HG02981 (cell line): ENCODE data around the gene E4F1.

Source experiments
- ATAC-seq: cut with Tn5 transposase; IDR thresholded peaks from one replicate; pipeline ENCODE4 v1.9.1; 2021; ENCODE audit warnings: mild to moderate bottlenecking, moderate library complexity; ENCODE audit not compliant: unreplicated experiment

E4F1 gene

GRCh38 chr16:2205104-2205966, 18.1 kb upstream of the E4F1 start, which contains the start of gene MLST8:
Gene MLST8, plus strand, starts transcription at chr16:2205454. Its CDS starts 632 bp downstream, at chr16:2206086.
- peak; percentile 79 for ATAC-seq

GRCh38 chr16:2205967-2206313, 17.5 kb upstream of the E4F1 start:
- peak; percentile 19 for ATAC-seq

- no peak for ATAC-seq
Measured at GRCh38 chr16:2206420-2206779, 17.0 kb upstream of the E4F1 start.

DNA sequence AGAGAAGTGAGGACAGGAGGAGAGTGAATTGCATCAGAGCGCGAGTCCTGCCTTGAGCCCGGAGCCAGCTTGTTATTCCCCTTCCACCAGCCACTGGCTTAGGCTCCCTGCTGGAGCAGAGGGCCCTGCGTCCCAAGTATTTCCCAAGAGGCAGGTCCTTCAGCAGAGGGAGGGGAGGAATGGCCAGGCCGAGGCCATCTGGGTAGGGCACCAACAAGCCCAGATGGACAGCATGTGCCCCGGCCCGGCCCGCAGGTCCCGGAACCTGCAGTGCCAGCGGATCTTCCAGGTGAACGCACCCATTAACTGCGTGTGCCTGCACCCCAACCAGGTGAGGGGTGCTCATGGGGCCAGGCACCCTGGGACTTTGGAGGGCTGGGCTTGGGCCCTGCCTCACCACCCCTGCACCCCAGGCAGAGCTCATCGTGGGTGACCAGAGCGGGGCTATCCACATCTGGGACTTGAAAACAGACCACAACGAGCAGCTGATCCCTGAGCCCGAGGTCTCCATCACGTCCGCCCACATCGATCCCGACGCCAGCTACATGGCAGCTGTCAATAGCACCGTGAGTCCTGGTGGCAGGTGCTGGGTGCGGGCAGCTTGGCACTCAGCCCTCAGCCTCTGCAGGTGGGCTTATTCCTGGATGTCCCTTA, 16.5 kb upstream of the E4F1 start:
- no peak for ATAC-seq

GRCh38 chr16:2207872-2208271, 15.5 kb upstream of the E4F1 start:
- ATAC-seq: no peak

DNA sequence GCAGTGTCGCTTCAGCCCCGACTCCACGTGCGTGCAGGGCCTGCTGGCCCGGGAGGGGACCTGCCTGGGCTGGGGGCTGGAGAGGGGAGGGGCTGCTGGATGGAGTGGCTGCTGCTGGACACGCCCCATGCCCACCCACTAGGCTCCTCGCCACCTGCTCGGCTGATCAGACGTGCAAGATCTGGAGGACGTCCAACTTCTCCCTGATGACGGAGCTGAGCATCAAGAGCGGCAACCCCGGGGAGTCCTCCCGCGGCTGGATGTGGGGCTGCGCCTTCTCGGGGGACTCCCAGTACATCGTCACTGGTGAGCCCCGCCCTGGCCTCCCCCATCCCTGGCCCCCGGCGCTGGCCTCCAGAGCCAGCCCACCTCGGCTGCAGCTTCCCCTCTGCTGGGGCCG, 15.1 kb upstream of the E4F1 start:
- no peak for ATAC-seq

DNA sequence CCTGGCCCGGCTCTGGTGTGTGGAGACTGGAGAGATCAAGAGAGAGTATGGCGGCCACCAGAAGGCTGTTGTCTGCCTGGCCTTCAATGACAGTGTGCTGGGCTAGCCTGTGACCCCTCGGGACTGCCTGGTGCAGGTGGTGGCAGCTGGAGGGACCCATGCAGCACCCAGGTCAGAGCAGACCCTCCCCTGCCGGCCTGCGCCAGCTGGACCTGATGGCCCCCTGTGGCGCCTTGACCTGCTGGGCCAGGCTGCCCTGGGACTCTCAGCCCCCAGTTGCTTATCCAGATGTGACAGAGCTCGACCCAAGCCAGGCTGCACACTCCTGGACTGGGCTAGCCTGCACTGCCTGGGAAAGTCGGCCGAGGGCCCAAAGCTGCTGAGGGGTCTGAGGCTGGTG, 14.6 kb upstream of the E4F1 start:
- ATAC-seq: no peak

DNA sequence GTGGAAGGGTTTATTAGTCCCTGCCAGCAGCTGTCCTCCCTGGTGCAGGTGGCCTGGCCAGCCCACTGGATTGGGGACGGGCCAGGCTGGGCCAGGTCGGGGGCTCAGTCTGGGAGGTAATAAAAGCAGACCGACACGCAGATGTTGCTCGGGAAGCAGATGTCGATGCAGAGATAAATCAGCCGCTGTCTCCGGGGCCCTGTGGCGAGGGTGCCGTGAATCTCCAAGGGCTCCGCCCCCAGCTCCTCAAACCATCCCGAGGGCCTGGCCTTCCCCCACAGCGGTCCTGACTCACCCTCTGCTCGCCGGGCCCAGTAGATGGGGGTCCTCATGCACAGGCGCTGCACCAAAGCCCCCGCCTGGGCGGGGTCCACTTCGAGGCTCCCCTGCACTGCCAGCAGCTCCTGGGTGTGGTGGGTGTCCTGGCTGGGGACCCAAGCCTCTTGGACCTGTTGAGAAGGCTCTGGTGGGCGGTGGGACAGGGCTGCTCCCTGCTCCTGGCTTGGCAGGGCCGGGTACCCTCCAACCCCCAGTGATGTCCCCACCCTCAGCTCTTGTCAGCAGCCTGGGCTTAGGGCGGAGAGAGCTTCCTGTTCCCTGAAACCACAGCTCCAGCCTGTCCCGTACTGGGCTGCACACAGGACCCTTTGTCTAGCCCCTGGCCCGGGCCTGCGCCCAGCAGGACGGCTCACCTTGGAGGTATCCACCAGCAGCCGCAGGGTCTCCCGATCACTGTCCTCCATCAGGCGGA, 14.0 kb upstream of the E4F1 start:
- ATAC-seq: no peak

DNA sequence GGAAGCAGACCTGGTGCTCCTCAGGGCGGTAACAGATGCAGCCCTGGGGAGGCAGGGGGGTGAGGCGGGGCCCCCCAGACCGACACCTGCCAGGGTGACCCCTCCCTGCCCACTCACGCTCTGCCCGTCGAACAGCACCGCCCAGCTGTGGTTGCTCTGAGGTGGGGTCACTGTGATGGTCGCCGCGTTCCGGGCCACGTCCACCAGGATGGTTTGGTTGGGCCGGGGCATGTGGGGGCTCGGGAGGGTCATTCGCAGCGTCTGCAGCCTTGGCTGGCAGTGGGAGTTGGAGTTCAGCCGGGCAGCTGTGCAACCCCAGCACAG, 13.4 kb upstream of the E4F1 start:
- ATAC-seq: no peak

DNA sequence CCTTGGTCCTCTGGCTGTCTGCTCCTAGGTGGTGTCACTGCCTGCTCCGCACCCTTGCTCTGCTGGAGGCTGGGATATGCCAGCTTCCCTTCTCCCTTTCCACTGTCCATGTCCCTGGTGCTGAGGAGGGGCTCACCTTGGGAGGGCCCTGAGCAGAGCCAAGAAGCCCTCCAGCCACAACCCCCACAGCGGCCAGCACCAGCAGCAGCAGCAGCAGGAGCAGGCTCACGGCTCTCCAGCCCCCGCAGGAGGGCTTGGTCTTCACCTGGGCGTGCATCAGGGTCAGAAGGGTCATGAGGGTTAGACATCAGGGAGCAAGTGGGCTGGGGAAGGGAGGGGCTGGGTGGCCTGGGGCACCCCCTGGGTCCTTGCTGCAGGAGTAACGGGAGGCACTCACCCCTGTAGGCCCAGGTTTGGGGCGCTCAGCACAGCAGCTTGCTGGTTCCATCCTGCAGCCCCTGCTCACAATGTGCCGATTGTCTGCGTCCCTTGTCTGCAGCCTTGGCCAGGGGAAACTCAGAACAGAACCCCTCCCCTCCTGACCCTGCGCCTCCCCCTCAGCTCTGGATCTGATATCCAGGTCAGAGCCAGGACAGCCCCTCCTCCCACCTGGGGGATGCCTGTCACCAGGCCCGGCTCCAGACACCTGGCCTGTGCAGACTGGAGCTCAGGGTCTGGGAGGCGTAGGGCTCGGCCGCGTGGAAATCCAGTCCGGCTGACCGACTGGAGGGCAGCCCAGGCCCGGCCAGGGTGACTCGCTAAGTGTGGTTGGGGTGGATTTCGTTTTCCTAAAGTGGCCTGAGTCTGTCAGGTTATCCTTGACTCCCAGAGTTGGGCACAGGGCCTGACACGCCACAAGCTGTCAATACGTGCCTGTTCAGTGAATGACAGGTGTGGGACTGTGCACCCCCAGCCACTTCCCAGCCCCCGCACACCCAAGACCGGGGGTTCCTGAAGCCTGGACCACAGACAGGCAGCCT, 12.7 kb upstream of the E4F1 start, which contains the start of gene BRICD5:
Gene BRICD5, minus strand, starts transcription at position 478 of the 980 bp plus-strand sequence. Its CDS starts 30 bp downstream, at position 448.
- no peak for ATAC-seq

DNA sequence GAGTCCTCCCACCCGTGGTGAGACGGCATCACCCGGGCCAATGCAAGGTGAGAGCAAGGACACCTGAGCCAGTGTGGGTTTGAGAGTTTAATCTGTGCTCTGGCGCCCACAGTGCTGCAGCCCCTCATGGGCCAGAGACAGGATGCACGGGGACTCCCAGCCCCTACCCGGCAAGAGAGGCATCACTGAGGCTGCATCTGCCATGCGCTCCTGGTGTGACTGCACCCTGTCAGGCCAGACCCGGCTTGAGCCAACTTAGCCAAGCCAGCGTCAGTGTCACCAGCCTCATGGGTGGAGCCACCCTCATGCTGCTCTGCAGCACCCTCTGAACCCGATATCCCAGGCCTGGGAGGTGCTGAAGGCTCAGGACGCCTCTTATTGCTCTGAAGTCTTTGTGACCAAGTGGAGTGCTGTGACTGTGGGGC, 11.5 kb upstream of the E4F1 start:
- no peak for ATAC-seq

DNA sequence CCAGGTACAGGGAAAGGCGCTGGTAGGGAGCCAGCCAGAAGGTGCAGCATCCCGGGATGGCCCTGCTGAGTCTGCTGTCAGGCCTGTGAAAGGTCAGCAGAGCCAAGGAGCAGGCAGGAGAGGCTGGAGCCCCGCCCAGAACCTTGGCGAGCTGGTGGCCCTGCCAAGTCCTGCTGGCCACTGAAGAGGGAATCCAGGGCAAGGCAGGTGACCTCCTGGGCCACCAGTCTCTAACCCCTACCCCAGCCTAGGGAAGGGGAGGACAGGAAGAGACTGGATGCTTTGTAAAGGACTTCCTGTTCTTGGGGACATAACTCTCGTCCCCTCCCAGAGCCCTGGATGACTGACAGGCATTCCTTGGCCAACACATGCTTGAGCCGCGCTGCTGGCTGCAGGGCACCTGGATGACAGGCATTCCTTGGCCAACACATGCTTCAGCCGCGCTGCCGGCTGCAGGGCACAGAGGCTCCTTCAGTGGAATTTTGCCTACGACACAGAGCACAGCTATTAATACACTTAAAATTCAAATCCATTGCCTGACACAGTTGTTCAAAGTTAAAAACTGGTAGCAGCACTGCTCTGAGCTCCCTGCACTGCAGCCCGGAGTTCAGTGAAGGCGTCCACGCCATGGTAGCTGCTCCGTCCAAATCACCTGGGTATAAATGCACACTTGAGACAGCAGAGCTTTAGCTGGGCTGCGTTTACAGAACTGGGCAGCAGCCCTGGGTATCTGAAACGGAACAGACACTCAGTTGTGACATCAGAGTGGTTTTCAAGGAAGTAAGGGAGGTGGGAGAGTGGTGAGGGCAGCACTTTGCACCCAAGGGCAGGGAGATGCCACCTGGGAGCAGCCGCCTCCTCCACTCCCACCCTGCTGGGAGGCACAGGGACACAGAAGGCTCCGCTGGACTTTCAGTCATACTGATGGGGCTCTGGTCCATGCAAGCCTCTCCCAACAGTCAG, 10.7 kb upstream of the E4F1 start:
- ATAC-seq: no peak

DNA sequence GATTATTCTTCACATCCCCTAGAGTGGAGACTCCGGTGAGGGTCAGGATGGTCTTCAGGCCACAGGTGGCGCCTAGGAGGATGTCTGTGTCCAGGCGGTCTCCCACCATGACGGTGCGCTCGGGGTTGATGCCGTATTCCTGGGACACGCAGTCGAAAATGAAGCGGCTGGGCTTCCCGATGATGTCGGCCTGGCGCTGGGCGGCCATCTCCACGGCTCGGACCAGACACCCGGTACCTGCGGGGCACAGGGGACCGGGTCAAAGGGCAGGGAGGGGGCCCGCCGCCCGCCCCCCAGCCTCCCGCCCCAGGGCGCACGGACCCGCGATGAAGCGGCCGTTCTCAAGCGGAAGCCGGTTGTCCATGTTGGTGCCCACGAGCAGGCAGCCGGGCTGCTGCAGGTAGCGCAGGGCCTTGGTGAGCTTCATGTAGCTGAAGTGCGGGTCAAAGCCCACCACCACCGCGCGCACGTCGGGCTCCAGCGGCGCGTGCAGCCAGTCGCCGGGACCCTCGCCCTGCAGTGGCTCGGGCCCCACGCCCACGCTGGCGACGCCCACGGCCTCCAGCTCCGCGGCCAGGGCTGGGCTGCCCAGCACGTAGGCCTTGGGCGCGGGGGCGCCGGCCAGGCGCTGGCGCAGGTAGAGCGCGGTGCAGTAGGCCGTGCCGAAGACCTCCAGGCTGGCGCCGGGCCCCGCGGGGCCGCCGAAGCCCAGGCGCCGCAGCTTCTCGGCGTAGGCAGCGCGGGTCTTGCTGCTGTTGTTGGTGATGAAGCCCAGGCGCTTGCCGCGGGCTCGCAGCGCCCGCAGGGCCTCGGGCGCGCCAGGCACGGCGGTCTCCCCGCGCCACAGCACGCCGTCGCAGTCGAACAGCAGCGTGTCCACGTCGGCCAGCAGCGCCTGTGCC, 9.3 kb upstream of the E4F1 start:
- peak; percentile 6 for ATAC-seq

- peak; percentile 81 for ATAC-seq
Measured at GRCh38 chr16:2214719-2214968, 8.7 kb upstream of the E4F1 start, which contains the start of gene PGP. Gene PGP, minus strand, starts transcription at chr16:2214840. Its CDS starts 63 bp downstream, at chr16:2214777.

GRCh38 chr16:2216330-2216729, 7.1 kb upstream of the E4F1 start:
- ATAC-seq: no peak

DNA sequence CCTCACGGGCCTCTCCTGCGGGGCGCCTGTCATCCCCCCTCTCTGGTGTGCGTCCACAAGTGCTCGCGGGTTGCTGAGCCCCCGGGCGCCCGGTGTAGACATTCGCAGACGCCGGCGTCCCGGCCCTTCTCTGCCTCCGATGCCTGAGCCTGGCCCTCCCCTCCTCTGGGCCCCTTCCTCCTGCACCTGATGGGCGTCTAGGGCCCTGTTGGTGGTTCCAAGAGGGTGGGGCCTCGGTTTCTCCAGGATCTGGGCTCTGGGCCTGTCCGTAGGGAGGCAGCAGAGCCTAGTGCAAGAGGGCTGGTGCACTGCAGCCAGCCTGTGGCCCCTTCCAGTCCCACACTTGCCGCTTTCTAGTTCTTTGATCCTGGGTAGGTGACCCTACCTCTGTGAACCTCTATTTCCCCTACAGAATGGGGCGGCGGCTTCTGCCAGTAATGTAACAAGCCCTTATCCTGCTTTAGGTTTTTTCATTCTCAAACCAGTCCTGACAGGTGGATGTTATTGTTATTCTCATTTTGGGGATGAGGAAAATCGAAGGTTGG, 623 bp downstream of the E4F1 start:
- no peak for ATAC-seq

- ATAC-seq: no peak
Measured at GRCh38 chr16:2226245-2226793, 2.9 kb downstream of the E4F1 start.

DNA sequence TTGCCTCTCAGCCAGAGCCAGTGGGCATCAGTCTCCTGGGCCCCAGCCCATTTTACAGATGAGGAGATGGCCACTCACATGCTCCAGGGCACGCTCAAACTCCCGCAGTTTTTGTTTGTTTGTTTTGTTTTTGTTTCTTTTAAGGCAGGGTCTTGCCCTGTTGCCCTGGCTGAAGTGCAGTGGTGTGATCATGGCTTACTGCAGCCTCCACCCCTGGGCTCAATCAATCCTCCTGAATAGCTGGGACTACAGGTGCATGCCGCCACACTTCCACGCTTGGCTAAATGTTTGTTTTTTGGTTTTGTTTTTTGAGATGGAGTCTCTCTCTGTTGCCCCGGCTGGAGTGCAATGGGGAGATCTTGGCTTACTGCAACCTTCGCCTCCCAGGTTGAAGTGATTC, 3.5 kb downstream of the E4F1 start:
- ATAC-seq: no peak
